OCI-LY7 (cell line): ENCODE results near the gene ATAD3B. TPM values are rescaled to one million over a fixed set of nuclear protein-coding genes. Genes with fewer than 3 reads are reported as not detected.
"Not testable (repeated sequence)": the region's sequence is repeated elsewhere in the genome, so short reads cannot be mapped to it uniquely, and the experiment has no call there.

Experiments used
- BruUV-seq: library from RNA; stranded (reverse); fragments of 400-500 nt; replicated peaks from 2 replicates; lab custom pipeline; 2021; lab: Mats Ljungman, UMichigan
- CTCF ChIA-PET: fragments of 300-600 bp; sonication (Branson Sonifier 250); formaldehyde crosslinking; loops from one replicate; lab custom pipeline; 2022; ENCODE audit warnings: antibody characterized with exemption; ENCODE audit not compliant: unreplicated experiment; lab: Charles Lee
- POLR2A ChIA-PET: fragments of 300-600 bp; sonication (Branson Sonifier 250); formaldehyde crosslinking; loops from one replicate; lab custom pipeline; 2022; ENCODE audit warnings: antibody characterized with exemption; lab: Charles Lee
- DNase-seq: peaks from one replicate; pipeline ENCODE4 v3.0.0-alpha.2; 2015; ENCODE audit warnings: low spot score
- H2AFZ ChIP-seq: fragments of 200-600 bp; sonication (generic), shearing (Covaris generic); 2 replicates; pipeline ENCODE4 v1.6.1; 2014; ENCODE audit warnings: mild to moderate bottlenecking, antibody characterized with exemption, low read length, moderate library complexity
- H3K27ac ChIP-seq: fragments of 200-600 bp; sonication (generic); 2 replicates; pipeline ENCODE4 v1.5.1; 2014; ENCODE audit warnings: mixed run types, low read depth, mild to moderate bottlenecking, moderate library complexity, low read length, inconsistent platforms; ENCODE audit not compliant: poor library complexity, severe bottlenecking
- H3K36me3 ChIP-seq: fragments of 200-600 bp; sonication (generic); 2 replicates; pipeline ENCODE4 v1.6.1; 2014; ENCODE audit warnings: mild to moderate bottlenecking, antibody characterized with exemption, low read length, moderate library complexity, mixed read lengths; ENCODE audit not compliant: insufficient read depth
- H3K4me1 ChIP-seq: fragments of 200-600 bp; sonication (generic); 2 replicates; pipeline ENCODE4 v1.5.1; 2014; ENCODE audit warnings: mild to moderate bottlenecking, low read length; ENCODE audit not compliant: insufficient read depth, poor library complexity, severe bottlenecking
- H3K4me2 ChIP-seq: fragments of 200-600 bp; sonication (generic); 2 replicates; pipeline ENCODE4 v1.6.1; 2014; ENCODE audit warnings: mild to moderate bottlenecking, low read length
- H3K4me3 ChIP-seq: fragments of 200-600 bp; sonication (generic); 2 replicates; pipeline ENCODE4 v1.5.1; 2014; ENCODE audit warnings: mild to moderate bottlenecking, low read depth, low read length; ENCODE audit not compliant: poor library complexity, severe bottlenecking
- H3K79me2 ChIP-seq: fragments of 200-600 bp; sonication (generic); 2 replicates; pipeline ENCODE4 v1.6.1; 2016; ENCODE audit warnings: low read depth, mild to moderate bottlenecking, low read length, moderate library complexity, mixed read lengths; ENCODE audit not compliant: insufficient read depth
- H3K9me2 ChIP-seq: fragments of 200-600 bp; sonication (generic); 2 replicates; pipeline ENCODE4 v1.6.1; 2016; ENCODE audit warnings: mild to moderate bottlenecking, low read length, mixed read lengths; ENCODE audit not compliant: insufficient read depth
- H3K9me3 ChIP-seq: fragments of 200-600 bp; sonication (generic); 2 replicates; pipeline ENCODE4 v1.6.1; 2014; ENCODE audit warnings: mild to moderate bottlenecking, mixed run types, low read length, mixed read lengths
- H4K20me1 ChIP-seq: fragments of 200-600 bp; sonication (generic); 2 replicates; pipeline ENCODE4 v1.6.1; 2014; ENCODE audit warnings: mild to moderate bottlenecking, antibody characterized with exemption, low read length, moderate library complexity, mixed read lengths; ENCODE audit not compliant: insufficient read depth
- CTCF ChIP-seq: fragments of 200-600 bp; sonication (generic); conservative IDR thresholded peaks from 2 replicates; pipeline ENCODE4 v1.5.1; 2014; ENCODE audit warnings: mild to moderate bottlenecking, antibody characterized with exemption, low read length, moderate library complexity, mixed read lengths
- EZH2phosphoT487 ChIP-seq: fragments of 200-600 bp; sonication (generic); IDR thresholded peaks from 2 replicates; pipeline ENCODE4 v1.6.1; 2018; ENCODE audit warnings: low read depth, borderline replicate concordance, mild to moderate bottlenecking, mixed run types, antibody characterized with exemption, low read length, moderate library complexity, mixed read lengths
- intact Hi-C: fragments of 100-400 bp; cut with micrococcal nuclease; formaldehyde crosslinking; loops from one replicate; pipeline ENCODE4 v1.10.0; 2022; ENCODE audit not compliant: unreplicated experiment
- total RNA-seq, 2 experiments: library from RNA; depleted of rRNA in 1 of 2; stranded (reverse); fragments of >200 nt in 1 of 2; shearing (Covaris generic) in 1 of 2; gene quantifications; 2 replicates each; pipeline ENCODE4 v1.2.3, GENCODE V29; 2014 to 2022

The ATAD3B gene
- total RNA-seq, 2 experiments from 2014 or later: 54.9 to 62.4 TPM

- Histone ChIP-seq H3K27ac (no peak within 1 kb of the TSS), H4K20me1 (no peaks in the 10 kb centered on the region), H3K36me3 (no peaks in the 10 kb centered on the region), H3K4me3 (no peak within 1 kb of the TSS), H3K79me2 (no peaks in the 10 kb centered on the region), H3K9me2 (no peaks in the 10 kb centered on the region), H2AFZ (no peak within 1 kb of the TSS), H3K9me3 (no peaks in the 10 kb centered on the region), H3K4me1 (no peaks in the 10 kb centered on the region), H3K4me2 (no peak within 1 kb of the TSS)
- no TSS peak for BruUV-seq
- TF ChIP-seq CTCF (no peak), EZH2phosphoT487 (no peak)
- POLR2A ChIA-PET: no interaction called here
- DNase-seq: no peak
- CTCF ChIA-PET: no interaction called here
- intact Hi-C loops: no loop called here
Measured at GRCh38 chr1:1449099-1449739, 22.3 kb upstream of the ATAD3B start, which contains the start of gene ATAD3C. ATAD3C (plus strand) TSS chr1:1449689; CDS start chr1:1450684, 995 bp downstream.

GRCh38 chr1:1450616-1451015 is 20.9 kb upstream of the ATAD3B start:
- BruUV-seq, POLR2A ChIA-PET, H4K20me1 ChIP-seq, DNase-seq, H3K27ac ChIP-seq, H3K36me3 ChIP-seq, H3K79me2 ChIP-seq, intact Hi-C loops, H3K9me2 ChIP-seq, H2AFZ ChIP-seq, H3K4me2 ChIP-seq, H3K4me3 ChIP-seq, H3K9me3 ChIP-seq, H3K4me1 ChIP-seq: not testable (repeated sequence)
- CTCF ChIA-PET: interaction anchor here (1.0 kb wide), 1 partner anchor 54 kb away, joined by 3 read pairs; no protein-coding TSS in a partner anchor

- ChIA-PET POLR2A (no interaction called here), CTCF (no interaction called here)
- Histone ChIP-seq H3K4me3 (no peak overlapping the region), H3K27ac (no peak overlapping the region), H4K20me1 (no peaks in the 10 kb centered on the region), H3K36me3 (no peaks in the 10 kb centered on the region), H3K9me2 (no peaks in the 10 kb centered on the region), H3K9me3 (no peaks in the 10 kb centered on the region), H3K79me2 (no peaks in the 10 kb centered on the region), H3K4me1 (no peaks in the 10 kb centered on the region), H2AFZ (no peak overlapping the region), H3K4me2 (no peak overlapping the region)
- intact Hi-C loops: no loop called here
- BruUV-seq: no TSS peak
- no peak for DNase-seq
- TF ChIP-seq CTCF: no peak
Measured at GRCh38 chr1:1451696-1452364, 19.7 kb upstream of the ATAD3B start.

GRCh38 chr1:1452365-1452739 is 19.2 kb upstream of the ATAD3B start:
- H3K36me3 ChIP-seq, H3K4me2 ChIP-seq, DNase-seq, H2AFZ ChIP-seq, CTCF ChIA-PET, BruUV-seq, H3K9me2 ChIP-seq, H3K79me2 ChIP-seq, H3K4me1 ChIP-seq, H4K20me1 ChIP-seq, H3K4me3 ChIP-seq, H3K27ac ChIP-seq, intact Hi-C loops, H3K9me3 ChIP-seq: not testable (repeated sequence)
- POLR2A ChIA-PET: interaction anchor here (0.6 kb wide), 1 partner anchor 23 kb away, joined by 3 read pairs; no protein-coding TSS in a partner anchor
